Mucosa of descending colon (tissue), 3 donors: ENCODE results near the gene RIOK2. TPM values are rescaled to one million over a fixed set of nuclear protein-coding genes. Genes with fewer than 3 reads are reported as not detected.
A peak's percentile ranks its signal among the peaks of the same experiment; 100 is the strongest.

Source experiments
- ATAC-seq: fragments of 200-7000 bp; cut with Tn5 transposase; one replicate; pipeline ENCODE4 v1.9.1; 2020; ENCODE audit warnings: mild to moderate bottlenecking, moderate library complexity
- DNase-seq, 3 donors: peaks; one replicate each; pipeline ENCODE4 v3.0.0-alpha.2; 2020
- H3K36me3 ChIP-seq: fragments of 200-600 bp; one replicate; pipeline ENCODE4 v1.8.0; 2021; ENCODE audit warnings: low read depth, mild to moderate bottlenecking
- H3K4me1 ChIP-seq: fragments of 200-600 bp; one replicate; pipeline ENCODE4 v1.8.0; 2021; ENCODE audit warnings: low read depth, mild to moderate bottlenecking
- H3K4me3 ChIP-seq: fragments of 200-600 bp; one replicate; pipeline ENCODE4 v1.8.0; 2021; ENCODE audit warnings: mild to moderate bottlenecking
- H3K9me3 ChIP-seq: fragments of 200-600 bp; one replicate; pipeline ENCODE4 v1.8.0; 2021; ENCODE audit warnings: mild to moderate bottlenecking
- CTCF ChIP-seq: fragments of 200-600 bp; IDR thresholded peaks from one replicate; pipeline ENCODE4 v1.8.0; 2022; ENCODE audit warnings: antibody characterized with exemption, mild to moderate bottlenecking
- intact Hi-C, 2 donors: fragments of 100-400 bp; cut with DNase I in 1 of 2; cut with micrococcal nuclease in 1 of 2; formaldehyde crosslinking; loops; one replicate each; pipeline versions ENCODE4 v1.11.0 to v1.11.1; 2022; cut with DNase I, micrococcal nuclease
- total RNA-seq, 3 donors: library from RNA; stranded (reverse); fragmentation: NEBNext Ultra II Directional in 2 of 3; extraction: Animal tissue kit (Norgen Biotek cat#: 25700) in 2 of 3; gene quantifications; one replicate each; pipeline versions ENCODE4 v1.2.1 to v1.2.4, GENCODE V29; 2021 to 2023
- donor health status: DM: no; HTN: no; CAD: no; lungs with moderate emphysema.
- donor health status: DM: no; HTN: no; CAD: no.
- donor health status: DM: no; HTN: yes; CAD: no.

The RIOK2 gene
- total RNA-seq, 3 donors from 2014 or later, result 18.0 to 26.8 (median 21.3) TPM

GRCh38 chr5:97224112-97224750 is 41.2 kb upstream of the RIOK2 start:
- no peak for TF ChIP-seq CTCF
- Histone ChIP-seq H3K4me3 (no peak overlapping the region), H3K36me3 (no peaks in the 10 kb centered on the region), H3K4me1 (peaks cover 4% of the 10 kb centered on the region), H3K9me3 (no peaks in the 10 kb centered on the region)
- no peak for DNase-seq
- intact Hi-C loops, result no loop called here
- peak; percentile 26 for ATAC-seq

- H3K9me3 ChIP-seq, result no peaks in the 10 kb centered on the region
- peaks cover 4% of the 10 kb centered on the region for H3K4me1 ChIP-seq
- ATAC-seq (no peak), DNase-seq (no peak)
- intact Hi-C loops, result no loop called here
- no peak for TF ChIP-seq CTCF
- H3K36me3 ChIP-seq, result no peaks in the 10 kb centered on the region
- no peak overlapping the region for H3K4me3 ChIP-seq
These were observed 40.5 kb upstream of the RIOK2 start for GRCh38 chr5:97223596-97223995.

- Histone ChIP-seq H3K4me1 (no peaks in the 10 kb centered on the region), H3K4me3 (no peak overlapping the region), H3K36me3 (no peaks in the 10 kb centered on the region), H3K9me3 (peaks cover 18% of the 10 kb centered on the region)
- no peak for DNase-seq
- intact Hi-C loops, result no loop called here
- no peak for TF ChIP-seq CTCF
- ATAC-seq, result no peak
These were observed 26.3 kb upstream of the RIOK2 start for GRCh38 chr5:97209343-97209742.

- Histone ChIP-seq H3K4me3 (no peak overlapping the region), H3K4me1 (no peaks in the 10 kb centered on the region), H3K36me3 (no peaks in the 10 kb centered on the region), H3K9me3 (peaks cover 12% of the 10 kb centered on the region)
- intact Hi-C loops, result no loop called here
- no peak for ATAC-seq
- no peak for DNase-seq
- TF ChIP-seq CTCF, result no peak
These were observed 25.7 kb upstream of the RIOK2 start for GRCh38 chr5:97208714-97209113.

- TF ChIP-seq CTCF, result no peak
- ATAC-seq (no peak), DNase-seq (no peak)
- peaks cover 8% of the 10 kb centered on the region for H3K9me3 ChIP-seq
- H3K36me3 ChIP-seq, result no peaks in the 10 kb centered on the region
- H3K4me1 ChIP-seq, result no peaks in the 10 kb centered on the region
- no peak overlapping the region for H3K4me3 ChIP-seq
- intact Hi-C loops, result no loop called here
These were observed 25.2 kb upstream of the RIOK2 start for GRCh38 chr5:97208184-97208713.

GRCh38 chr5:97194366-97194765 is 11.3 kb upstream of the RIOK2 start:
- intact Hi-C loops, result no loop called here
- H3K9me3 ChIP-seq, result no peaks in the 10 kb centered on the region
- no peak for TF ChIP-seq CTCF
- no peaks in the 10 kb centered on the region for H3K36me3 ChIP-seq
- no peak overlapping the region for H3K4me3 ChIP-seq
- H3K4me1 ChIP-seq, result no peaks in the 10 kb centered on the region
- no peak for ATAC-seq
- no peak for DNase-seq
